Astrocyte (in vitro differentiated cells and primary cell): ENCODE results near the gene TPD52L2.

Experiments
- EZH2 ChIP-seq: IDR thresholded peaks from 2 replicates; pipeline ENCODE4 v1.6.1; 2012; ENCODE audit warnings: mild to moderate bottlenecking, low read length, inconsistent platforms; ENCODE audit not compliant: insufficient read depth
- TF ChIP-seq, protein P1 (sequence below): IDR thresholded peaks from 2 replicates; pipeline ENCODE4 v1.5.1; 2011; ENCODE audit warnings: low read depth, mild to moderate bottlenecking, inconsistent platforms, low read length, moderate library complexity; ENCODE audit not compliant: insufficient read depth

DNA sequence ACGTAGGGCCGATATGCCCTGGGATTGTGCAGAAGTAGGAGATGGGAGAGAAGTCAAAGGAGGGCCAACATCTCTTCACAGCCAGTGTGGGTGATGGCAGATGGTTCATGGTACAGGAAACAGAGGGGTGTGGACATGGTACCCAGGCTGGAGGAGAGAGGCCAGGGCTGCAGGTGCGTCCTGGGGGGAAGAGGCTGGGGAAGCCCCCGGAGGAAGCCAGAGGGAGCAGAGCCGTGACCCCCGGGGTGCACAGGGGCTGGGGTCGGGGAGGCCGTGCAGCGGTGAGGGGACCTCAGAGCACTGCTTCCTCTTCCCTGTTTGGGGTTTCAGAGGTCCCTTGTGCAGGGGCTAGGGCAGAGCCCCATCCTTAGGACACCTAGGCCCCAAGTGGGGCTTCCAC is 22.8 kb upstream of the TPD52L2 start:
- TF ChIP-seq, protein P1, sequence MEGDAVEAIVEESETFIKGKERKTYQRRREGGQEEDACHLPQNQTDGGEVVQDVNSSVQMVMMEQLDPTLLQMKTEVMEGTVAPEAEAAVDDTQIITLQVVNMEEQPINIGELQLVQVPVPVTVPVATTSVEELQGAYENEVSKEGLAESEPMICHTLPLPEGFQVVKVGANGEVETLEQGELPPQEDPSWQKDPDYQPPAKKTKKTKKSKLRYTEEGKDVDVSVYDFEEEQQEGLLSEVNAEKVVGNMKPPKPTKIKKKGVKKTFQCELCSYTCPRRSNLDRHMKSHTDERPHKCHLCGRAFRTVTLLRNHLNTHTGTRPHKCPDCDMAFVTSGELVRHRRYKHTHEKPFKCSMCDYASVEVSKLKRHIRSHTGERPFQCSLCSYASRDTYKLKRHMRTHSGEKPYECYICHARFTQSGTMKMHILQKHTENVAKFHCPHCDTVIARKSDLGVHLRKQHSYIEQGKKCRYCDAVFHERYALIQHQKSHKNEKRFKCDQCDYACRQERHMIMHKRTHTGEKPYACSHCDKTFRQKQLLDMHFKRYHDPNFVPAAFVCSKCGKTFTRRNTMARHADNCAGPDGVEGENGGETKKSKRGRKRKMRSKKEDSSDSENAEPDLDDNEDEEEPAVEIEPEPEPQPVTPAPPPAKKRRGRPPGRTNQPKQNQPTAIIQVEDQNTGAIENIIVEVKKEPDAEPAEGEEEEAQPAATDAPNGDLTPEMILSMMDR = no peak
- TF ChIP-seq EZH2 = no peak
